HAP-1 (cell line): ENCODE measurements around the gene CDKAL1.
"Not testable (repeated sequence)": the region's sequence is repeated elsewhere in the genome, so short reads cannot be mapped to it uniquely, and the experiment has no call there.

Experiments used
- DNase-seq, 2 experiments: peaks; one replicate each; pipeline ENCODE4 v3.0.0-alpha.2; 2016 to 2020; ENCODE audit warnings: low spot score in 2 of 2
- H3K27me3 ChIP-seq: fragments of 250-450 bp; sonication (Bioruptor Pico); 2 replicates; pipeline ENCODE4 v1.5.1; 2020; ENCODE audit warnings: low read depth, mild to moderate bottlenecking, moderate library complexity
- H3K36me3 ChIP-seq: fragments of 250-450 bp; sonication (Bioruptor Pico); replicated peaks from 2 replicates; pipeline ENCODE4 v1.5.1; 2020; ENCODE audit warnings: mild to moderate bottlenecking
- H3K4me1 ChIP-seq: fragments of 250-450 bp; sonication (Bioruptor Pico); 2 replicates; pipeline ENCODE4 v1.5.1; 2020; ENCODE audit warnings: mild to moderate bottlenecking
- H3K4me3 ChIP-seq: fragments of 250-450 bp; sonication (Bioruptor Pico); 2 replicates; pipeline ENCODE4 v1.5.1; 2020; ENCODE audit warnings: mild to moderate bottlenecking, moderate library complexity
- H3K9me3 ChIP-seq: fragments of 250-450 bp; sonication (Bioruptor Pico); 2 replicates; pipeline ENCODE4 v1.5.1; 2020; ENCODE audit warnings: mild to moderate bottlenecking, moderate library complexity
- in situ Hi-C: fragments of 300-500 bp; cut with MboI; formaldehyde crosslinking; loops from 3 replicates; pipeline ENCODE4 v1.14.3; 2020; ENCODE audit warnings: low sequenced_read_pairs, inconsistent platforms, mixed read lengths

Gene CDKAL1

DNA sequence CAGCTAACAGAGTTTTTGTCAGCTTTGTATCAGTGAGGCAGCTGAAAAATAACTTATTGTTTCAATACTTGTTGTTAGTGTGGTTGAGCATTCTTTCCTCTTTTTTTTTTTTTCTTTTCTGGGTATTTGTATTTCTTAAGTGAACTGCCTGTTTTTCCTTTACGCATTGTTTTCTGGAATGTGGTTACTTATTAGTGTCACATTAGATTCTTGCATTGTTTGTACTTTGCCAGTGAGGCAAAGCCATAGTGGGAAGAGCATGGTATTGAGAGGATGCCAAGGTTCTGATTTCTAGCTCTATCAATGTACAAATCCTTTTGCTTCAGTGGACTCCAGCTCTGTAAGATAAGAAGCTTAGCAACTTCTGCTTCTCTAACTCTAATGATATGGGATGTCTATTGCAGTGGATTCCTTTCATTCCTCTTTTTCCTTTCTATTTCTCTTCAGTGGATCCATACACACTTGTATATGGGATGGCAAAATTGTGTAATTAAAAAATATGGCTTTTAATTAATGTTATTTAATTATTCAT is 3.9 kb downstream of the CDKAL1 start:
- no peak for DNase-seq
- Histone ChIP-seq H3K9me3 (no peaks in the 10 kb centered on the region), H3K4me3 (no peak overlapping the region), H3K4me1 (peaks cover 11% of the 10 kb centered on the region), H3K27me3 (no peaks in the 10 kb centered on the region), H3K36me3 (peaks cover 8% of the 10 kb centered on the region)
- in situ Hi-C loops: no loop called here

DNA sequence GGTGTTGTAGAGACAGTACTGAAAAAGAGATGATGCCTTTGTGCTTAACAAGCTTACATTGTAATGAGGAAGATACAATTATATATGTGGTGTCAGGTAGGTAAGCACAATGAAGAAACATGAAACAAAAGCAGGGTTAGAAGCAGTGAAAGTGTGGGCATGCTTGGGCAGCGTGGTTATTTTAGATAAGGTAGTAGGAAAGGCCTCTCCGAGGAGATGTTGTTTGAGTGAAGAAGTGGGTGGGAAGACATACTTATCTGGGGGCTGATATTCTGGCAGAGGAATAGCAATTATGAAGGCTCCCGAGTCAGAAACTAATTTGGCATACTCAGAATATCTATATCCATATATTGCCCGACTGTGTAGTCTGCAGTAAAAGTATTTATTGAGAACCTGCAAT is 4.7 kb downstream of the CDKAL1 start:
- Histone ChIP-seq H3K36me3 (peaks cover 8% of the 10 kb centered on the region), H3K27me3 (no peaks in the 10 kb centered on the region), H3K4me1 (peaks cover 6% of the 10 kb centered on the region), H3K4me3 (no peak overlapping the region), H3K9me3 (no peaks in the 10 kb centered on the region)
- no peak for DNase-seq
- in situ Hi-C loops: no loop called here

DNA sequence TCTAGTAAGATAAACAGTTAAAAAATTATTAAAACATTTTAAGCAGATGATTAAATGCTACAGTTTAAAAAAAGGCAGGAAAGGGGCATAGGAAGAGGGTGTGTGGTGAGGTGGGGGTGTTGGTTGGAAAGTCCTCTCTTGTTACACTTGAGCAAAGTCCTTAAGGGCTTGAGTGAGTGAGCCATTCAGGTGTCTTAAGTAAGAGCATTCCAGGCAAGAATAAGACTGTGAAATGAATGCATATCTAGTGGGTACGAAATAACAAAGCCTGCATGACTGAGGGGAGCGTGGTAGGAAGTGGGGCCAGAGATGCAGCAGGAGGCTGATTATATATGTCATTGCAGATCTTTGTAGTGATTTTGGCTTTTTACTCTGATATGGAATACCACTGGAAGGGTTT is 5.1 kb downstream of the CDKAL1 start:
- in situ Hi-C loops: no loop called here
- Histone ChIP-seq H3K9me3 (no peaks in the 10 kb centered on the region), H3K4me1 (peaks cover 3% of the 10 kb centered on the region), H3K4me3 (no peak overlapping the region), H3K27me3 (no peaks in the 10 kb centered on the region), H3K36me3 (peaks cover 8% of the 10 kb centered on the region)
- no peak for DNase-seq

- Histone ChIP-seq H3K27me3 (no peaks in the 10 kb centered on the region), H3K36me3 (peaks cover 8% of the 10 kb centered on the region), H3K9me3 (no peaks in the 10 kb centered on the region), H3K4me1 (peaks cover 3% of the 10 kb centered on the region), H3K4me3 (no peak overlapping the region)
- DNase-seq: no peak
- in situ Hi-C loops: no loop called here
Measured at GRCh38 chr6:20540683-20541082, 6.4 kb downstream of the CDKAL1 start.

DNA sequence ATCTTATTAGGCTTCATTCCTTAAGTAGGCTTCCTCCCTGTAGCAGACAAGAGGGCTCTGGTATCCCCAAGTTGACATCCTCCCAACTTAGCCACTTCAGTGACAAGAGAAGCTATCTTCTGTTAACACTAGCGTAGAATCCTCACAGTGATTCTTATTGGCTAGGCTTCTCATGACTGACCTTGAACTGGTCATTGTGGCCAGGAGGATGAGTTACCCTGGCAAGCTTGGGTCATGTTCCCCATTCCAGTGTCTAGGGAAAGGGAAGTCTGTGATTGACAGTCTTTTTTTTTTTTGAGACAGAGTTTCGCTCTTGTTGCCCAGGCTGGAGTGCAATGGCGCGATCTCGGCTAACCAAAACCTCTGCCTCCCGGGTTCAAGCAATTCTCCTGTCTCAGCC is 7.1 kb downstream of the CDKAL1 start:
- Histone ChIP-seq H3K4me1 (peaks cover 3% of the 10 kb centered on the region), H3K9me3 (no peaks in the 10 kb centered on the region), H3K27me3 (no peaks in the 10 kb centered on the region), H3K36me3 (peaks cover 15% of the 10 kb centered on the region), H3K4me3 (no peak overlapping the region)
- no peak for DNase-seq
- in situ Hi-C loops: no loop called here

GRCh38 chr6:20542927-20543602 is 8.8 kb downstream of the CDKAL1 start:
- in situ Hi-C loops: no loop called here
- Histone ChIP-seq H3K27me3 (no peaks in the 10 kb centered on the region), H3K36me3 (peaks cover 25% of the 10 kb centered on the region), H3K4me1 (peaks cover 3% of the 10 kb centered on the region), H3K9me3 (no peaks in the 10 kb centered on the region), H3K4me3 (no peak overlapping the region)
- DNase-seq: peak in 1 of 2 experiments; percentile 30

GRCh38 chr6:20548264-20548663 is 14.0 kb downstream of the CDKAL1 start:
- Histone ChIP-seq H3K4me3 (no peak overlapping the region), H3K9me3 (no peaks in the 10 kb centered on the region), H3K4me1 (no peaks in the 10 kb centered on the region), H3K27me3 (no peaks in the 10 kb centered on the region), H3K36me3 (peaks cover 41% of the 10 kb centered on the region)
- in situ Hi-C loops: no loop called here
- DNase-seq: no peak

DNA sequence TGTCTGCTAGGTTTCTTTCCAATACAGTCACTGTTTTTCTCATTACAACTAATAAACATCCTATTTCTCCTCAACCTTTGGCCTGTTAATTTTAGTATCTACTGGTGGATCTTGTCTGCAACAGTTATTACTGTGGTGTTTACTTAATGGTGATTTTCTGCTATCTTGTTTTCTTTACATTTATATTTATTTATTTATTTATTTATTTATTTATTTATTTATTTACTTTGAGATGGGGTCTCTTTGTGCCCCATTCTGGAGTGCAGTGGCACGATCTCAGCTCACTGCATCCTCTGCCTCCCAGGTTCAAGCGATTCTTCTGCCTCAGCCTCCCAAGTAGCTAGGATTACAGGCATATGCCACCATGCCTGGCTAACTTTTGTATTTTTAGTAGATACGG is 15.1 kb downstream of the CDKAL1 start:
- DNase-seq, H3K4me3 ChIP-seq, H3K27me3 ChIP-seq, H3K4me1 ChIP-seq, H3K9me3 ChIP-seq, in situ Hi-C loops: not testable (repeated sequence)
- H3K36me3 ChIP-seq: peaks cover 41% of the 10 kb centered on the region

DNA sequence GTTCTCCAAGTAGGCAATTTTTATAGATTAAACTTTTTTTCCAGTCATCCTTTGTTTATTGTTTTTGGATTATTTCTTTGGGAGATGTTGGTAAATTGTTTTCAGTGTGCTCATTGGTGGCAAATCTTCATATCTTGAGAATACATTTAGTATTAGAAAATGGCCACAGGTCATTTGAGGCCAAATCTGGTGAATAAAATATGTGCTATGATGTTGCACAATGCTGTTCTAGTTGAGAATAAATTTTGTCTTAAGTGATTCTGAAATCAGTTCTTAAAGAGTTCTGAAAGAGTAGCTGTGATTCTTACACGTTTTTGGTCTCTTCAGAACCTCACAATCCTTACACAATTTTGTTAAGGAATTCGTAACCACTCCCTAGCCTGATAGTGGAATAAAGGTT is 20.1 kb downstream of the CDKAL1 start:
- H3K4me1 ChIP-seq: no peaks in the 10 kb centered on the region
- no peak overlapping the region for H3K4me3 ChIP-seq
- no peak for DNase-seq
- H3K9me3 ChIP-seq: no peaks in the 10 kb centered on the region
- H3K27me3 ChIP-seq: no peaks in the 10 kb centered on the region
- peaks cover 12% of the 10 kb centered on the region; the same call in 1 of the 2 replicates for H3K36me3 ChIP-seq
- in situ Hi-C loops: no loop called here

DNA sequence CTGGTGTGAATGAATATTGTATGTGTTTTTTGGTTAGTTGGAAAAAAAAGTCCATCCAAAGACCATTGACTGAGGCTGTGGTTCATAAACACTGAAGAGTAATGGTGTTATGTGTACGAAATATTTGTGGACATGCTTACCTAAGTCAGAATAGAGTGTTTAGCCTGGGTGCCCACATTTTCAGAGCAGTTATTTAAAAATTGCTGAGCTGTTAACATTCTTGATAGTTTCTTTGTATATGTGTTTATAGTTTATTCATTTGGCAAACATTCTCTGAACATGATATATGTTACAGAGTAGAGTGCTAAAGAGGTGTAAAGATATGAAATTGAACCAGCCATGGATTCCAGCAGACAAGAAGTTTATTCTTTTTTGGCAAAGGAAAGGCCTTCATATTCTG is 20.6 kb downstream of the CDKAL1 start:
- Histone ChIP-seq H3K4me1 (no peaks in the 10 kb centered on the region), H3K4me3 (no peak overlapping the region), H3K36me3 (peaks cover 10% of the 10 kb centered on the region; the same call in 1 of the 2 replicates), H3K27me3 (no peaks in the 10 kb centered on the region), H3K9me3 (no peaks in the 10 kb centered on the region)
- in situ Hi-C loops: no loop called here
- no peak for DNase-seq

- no peak for DNase-seq
- Histone ChIP-seq H3K9me3 (no peaks in the 10 kb centered on the region), H3K4me1 (peaks cover 7% of the 10 kb centered on the region), H3K4me3 (no peak overlapping the region), H3K27me3 (no peaks in the 10 kb centered on the region), H3K36me3 (no peaks in the 10 kb centered on the region)
- in situ Hi-C loops: no loop called here
Measured at GRCh38 chr6:20559924-20560551, 25.8 kb downstream of the CDKAL1 start.

DNA sequence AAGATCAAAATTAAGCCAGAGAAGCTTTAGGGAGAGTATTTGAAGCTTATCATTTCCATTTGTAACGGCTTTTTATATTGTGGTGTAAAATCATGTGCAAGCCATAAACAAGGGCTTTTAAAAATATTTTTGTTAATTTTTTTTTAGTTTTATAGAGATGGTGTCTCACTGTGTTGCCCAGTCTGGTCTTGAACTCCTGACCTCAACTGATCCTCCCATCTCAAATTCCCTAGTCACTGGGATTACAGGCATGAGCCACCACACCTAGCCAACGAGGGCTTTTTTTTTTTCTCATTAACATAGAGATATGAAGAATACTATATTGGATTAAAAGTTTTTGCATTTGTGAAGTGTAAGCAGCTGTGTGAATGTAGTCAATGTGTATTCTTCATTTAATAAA is 29.1 kb downstream of the CDKAL1 start:
- H3K4me1 ChIP-seq: peaks cover 24% of the 10 kb centered on the region
- H3K27me3 ChIP-seq: no peaks in the 10 kb centered on the region
- H3K36me3 ChIP-seq: no peaks in the 10 kb centered on the region
- no peaks in the 10 kb centered on the region for H3K9me3 ChIP-seq
- DNase-seq: no peak
- in situ Hi-C loops: no loop called here
- H3K4me3 ChIP-seq: no peak overlapping the region

- Histone ChIP-seq H3K9me3 (no peaks in the 10 kb centered on the region), H3K36me3 (no peaks in the 10 kb centered on the region), H3K4me3 (no peak overlapping the region), H3K4me1 (peaks cover 24% of the 10 kb centered on the region), H3K27me3 (no peaks in the 10 kb centered on the region)
- no peak for DNase-seq
- in situ Hi-C loops: no loop called here
Measured at GRCh38 chr6:20564269-20564668, 30.0 kb downstream of the CDKAL1 start.

DNA sequence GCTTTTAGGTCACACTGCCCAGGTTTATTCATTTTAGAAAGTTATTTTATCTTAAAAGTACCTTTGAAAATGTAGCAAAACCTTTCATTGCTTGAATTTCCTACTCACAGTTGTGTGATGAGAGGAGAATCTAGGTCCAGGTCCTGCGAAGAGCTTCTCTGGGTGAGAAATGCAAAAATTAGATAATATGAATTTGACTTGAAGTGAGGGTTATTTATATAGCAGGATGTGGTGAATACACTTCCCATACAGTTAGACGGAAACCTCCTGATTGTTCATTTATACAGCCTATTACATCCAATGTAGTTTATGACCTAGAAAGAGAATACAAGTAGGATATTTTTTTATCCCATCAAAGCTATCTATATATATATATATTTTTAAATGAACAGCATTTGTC is 30.5 kb downstream of the CDKAL1 start:
- in situ Hi-C loops: loop anchor here (5.0 kb wide), 1 partner anchor 1023 kb away; no protein-coding TSS in a partner anchor
- Histone ChIP-seq H3K27me3 (no peaks in the 10 kb centered on the region), H3K36me3 (no peaks in the 10 kb centered on the region), H3K4me1 (peaks cover 24% of the 10 kb centered on the region), H3K4me3 (no peak overlapping the region), H3K9me3 (no peaks in the 10 kb centered on the region)
- DNase-seq: no peak
